BLaER1 (cell line): ENCODE measurements around the gene FHAD1.
A peak's percentile ranks its signal among the peaks of the same experiment; 100 is the strongest.
"Not testable (repeated sequence)": the region's sequence is repeated elsewhere in the genome, so short reads cannot be mapped to it uniquely, and the experiment has no call there.

ENCODE experiments used
- H3K27ac ChIP-seq: shearing (Covaris generic); formaldehyde crosslinking; 2 replicates; pipeline ENCODE4 v1.8.1; 2022
- H3K27me3 ChIP-seq: shearing (Covaris generic); formaldehyde crosslinking; 2 replicates; pipeline ENCODE4 v1.8.1; 2022
- H3K36me3 ChIP-seq: shearing (Covaris generic); formaldehyde crosslinking; 2 replicates; pipeline ENCODE4 v1.8.1; 2022
- H3K4me1 ChIP-seq: shearing (Covaris generic); formaldehyde crosslinking; 2 replicates; pipeline ENCODE4 v1.8.1; 2022
- H3K4me2 ChIP-seq: shearing (Covaris generic); formaldehyde crosslinking; 2 replicates; pipeline ENCODE4 v1.8.1; 2022
- H3K4me3 ChIP-seq: shearing (Covaris generic); formaldehyde crosslinking; 2 replicates; pipeline ENCODE4 v1.8.1; 2022
- H3K9ac ChIP-seq: shearing (Covaris generic); formaldehyde crosslinking; 2 replicates; pipeline ENCODE4 v1.8.1; 2022
- H3K9me3 ChIP-seq: shearing (Covaris generic); formaldehyde crosslinking; 2 replicates; pipeline ENCODE4 v1.8.1; 2022
- H4K20me1 ChIP-seq: shearing (Covaris generic); formaldehyde crosslinking; 2 replicates; pipeline ENCODE4 v1.8.1; 2022
- Cebpa-rat ChIP-seq: shearing (Covaris generic); IDR thresholded peaks from 2 replicates; pipeline ENCODE4 v1.8.1; 2022

Gene FHAD1

DNA sequence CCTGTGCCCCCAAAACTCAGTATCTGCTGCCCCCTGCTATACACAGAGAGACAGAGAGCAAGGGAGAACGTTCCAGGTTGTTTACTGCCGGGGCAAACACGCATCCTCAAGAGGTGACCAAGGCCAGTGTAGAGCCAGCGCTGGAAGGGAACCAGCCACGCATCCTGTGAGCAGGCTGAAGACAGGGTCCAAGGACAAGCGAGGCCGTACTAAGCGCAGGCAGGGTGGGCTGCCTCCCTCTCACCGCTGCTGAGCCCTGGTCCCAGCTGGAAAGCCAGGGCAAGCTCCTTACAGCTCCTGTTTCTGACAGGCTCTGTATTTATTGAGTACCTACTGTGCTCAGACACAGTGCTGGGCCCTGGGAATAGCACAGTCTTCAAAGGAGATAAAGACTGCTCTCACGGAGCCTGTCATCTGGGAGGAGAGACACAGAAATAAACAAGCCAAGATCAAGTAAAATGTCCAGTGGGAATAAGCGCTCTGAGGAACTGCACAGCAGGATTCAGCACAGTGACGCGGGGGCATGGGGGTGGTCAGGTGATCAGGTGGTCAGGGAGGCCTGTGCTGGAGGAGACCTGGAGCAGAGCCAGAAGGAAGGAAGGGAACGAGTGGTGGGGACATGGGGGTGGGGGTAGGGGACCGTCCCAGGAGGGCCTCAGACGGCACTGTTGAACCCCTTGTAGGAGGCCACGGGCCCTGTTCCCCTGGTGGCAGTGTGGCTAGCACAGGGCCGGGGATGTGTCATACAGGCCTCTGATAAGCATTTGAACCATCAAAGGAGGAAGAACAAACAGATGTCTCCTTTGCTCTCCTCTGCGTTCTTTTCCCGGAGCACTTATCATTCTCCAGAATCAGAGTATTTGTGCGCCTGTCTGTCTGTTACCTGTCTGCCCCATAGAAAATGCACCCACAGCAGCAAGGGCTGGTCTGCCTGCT is 124.9 kb downstream of the FHAD1 start:
- Histone ChIP-seq H3K4me3 (no peak overlapping the region), H3K36me3 (no peaks in the 10 kb centered on the region), H3K9me3 (no peaks in the 10 kb centered on the region), H3K4me2 (peak overlapping the region; percentile 45), H3K4me1 (peaks cover 14% of the 10 kb centered on the region), H3K9ac (no peak overlapping the region), H4K20me1 (no peaks in the 10 kb centered on the region), H3K27me3 (no peaks in the 10 kb centered on the region), H3K27ac (no peak overlapping the region)
- TF ChIP-seq Cebpa-rat = no peak

DNA sequence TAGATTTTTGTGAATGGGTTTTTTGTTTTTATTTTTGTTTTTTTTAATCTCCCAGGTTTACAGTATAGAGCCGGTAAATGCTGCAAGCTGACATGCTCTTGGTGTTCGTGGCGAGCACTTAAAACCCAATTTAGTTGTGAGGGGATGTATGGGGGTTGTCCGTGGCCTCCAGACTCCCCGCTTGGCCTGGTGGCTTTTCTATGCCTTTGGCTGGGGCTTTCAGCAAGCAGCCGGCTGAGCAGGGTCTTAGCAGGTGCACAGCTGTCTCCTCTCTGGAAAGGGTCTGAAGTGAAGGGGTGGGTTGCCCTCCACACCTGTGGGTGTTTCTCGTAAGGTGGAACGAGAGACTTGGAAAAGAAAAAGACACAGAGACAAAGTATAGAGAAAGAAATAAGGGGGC is 131.7 kb downstream of the FHAD1 start:
- no peaks in the 10 kb centered on the region for H3K36me3 ChIP-seq
- H3K4me1 ChIP-seq = peaks cover 4% of the 10 kb centered on the region
- TF ChIP-seq Cebpa-rat = no peak
- H4K20me1 ChIP-seq = no peaks in the 10 kb centered on the region
- H3K4me2 ChIP-seq = no peak overlapping the region
- no peak overlapping the region for H3K4me3 ChIP-seq
- no peaks in the 10 kb centered on the region for H3K27me3 ChIP-seq
- H3K9ac ChIP-seq = no peak overlapping the region
- no peaks in the 10 kb centered on the region for H3K9me3 ChIP-seq
- no peak overlapping the region for H3K27ac ChIP-seq

DNA sequence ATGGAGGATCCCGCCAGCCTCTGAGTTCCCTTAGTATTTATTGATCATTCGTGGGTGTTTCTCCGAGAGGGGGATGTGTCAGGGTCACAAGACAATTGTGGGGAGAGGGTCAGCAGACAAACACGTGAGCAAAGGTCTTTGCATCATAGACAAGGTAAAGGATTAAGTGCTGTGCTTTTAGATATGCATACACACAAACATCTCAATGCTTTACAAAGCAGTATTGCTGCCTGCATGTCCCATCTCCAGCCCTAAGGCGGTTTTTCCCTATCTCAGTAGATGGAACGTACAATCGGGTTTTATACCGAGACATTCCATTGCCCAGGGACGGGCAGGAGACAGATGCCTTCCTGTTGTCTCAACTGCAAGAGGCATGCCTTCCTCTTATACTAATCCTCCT is 132.1 kb downstream of the FHAD1 start:
- not testable (repeated sequence) for H3K27ac ChIP-seq, H3K4me2 ChIP-seq, H3K9ac ChIP-seq, H3K27me3 ChIP-seq, H3K9me3 ChIP-seq, H4K20me1 ChIP-seq, H3K4me1 ChIP-seq, H3K36me3 ChIP-seq, H3K4me3 ChIP-seq

DNA sequence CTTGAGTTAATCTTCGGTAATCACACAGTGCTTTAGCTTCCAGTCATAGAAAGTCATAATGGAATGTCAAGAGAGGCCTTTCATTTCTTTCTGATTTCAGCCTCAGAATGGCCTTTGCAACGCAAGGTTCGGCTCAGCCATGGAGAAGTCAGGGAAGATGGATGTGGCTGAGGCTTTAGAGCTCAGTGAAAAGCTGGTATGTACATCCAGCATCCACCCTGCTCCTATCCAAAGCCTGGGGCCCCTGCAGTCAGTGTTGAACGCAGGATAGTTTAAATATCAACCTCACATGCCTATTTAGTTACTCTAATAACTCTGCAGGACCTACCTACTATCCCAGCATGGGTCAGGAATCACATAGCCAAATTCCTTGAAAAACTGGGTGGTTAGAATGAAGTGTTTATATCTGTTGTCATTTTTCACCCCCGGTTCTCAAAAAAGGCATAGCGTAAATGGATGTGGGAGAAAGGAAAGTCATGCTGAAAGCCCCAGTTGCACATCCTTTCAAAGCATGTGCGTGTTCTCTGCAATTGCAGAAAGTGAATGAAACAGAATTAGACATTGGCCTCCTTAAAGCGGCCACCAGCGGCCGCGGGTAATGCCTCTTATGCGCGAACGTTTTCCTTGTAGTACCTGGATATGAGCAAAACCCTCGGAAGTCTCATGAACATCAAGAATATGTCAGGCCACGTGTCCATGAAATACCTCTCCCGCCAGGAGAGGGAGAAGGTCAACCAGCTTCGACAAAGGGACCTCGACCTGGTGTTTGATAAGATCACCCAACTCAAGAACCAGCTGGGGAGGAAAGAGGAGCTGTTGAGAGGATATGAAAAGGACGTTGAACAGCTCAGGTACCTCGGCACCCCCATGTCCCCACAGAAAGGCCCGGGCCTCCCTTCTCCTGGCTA is 133.8 kb downstream of the FHAD1 start:
- Histone ChIP-seq H3K27me3 (no peaks in the 10 kb centered on the region), H4K20me1 (no peaks in the 10 kb centered on the region), H3K4me2 (no peak overlapping the region), H3K9me3 (no peaks in the 10 kb centered on the region), H3K4me3 (no peak overlapping the region), H3K4me1 (peaks cover 21% of the 10 kb centered on the region), H3K27ac (no peak overlapping the region), H3K9ac (no peak overlapping the region), H3K36me3 (no peaks in the 10 kb centered on the region)
- no peak for TF ChIP-seq Cebpa-rat

DNA sequence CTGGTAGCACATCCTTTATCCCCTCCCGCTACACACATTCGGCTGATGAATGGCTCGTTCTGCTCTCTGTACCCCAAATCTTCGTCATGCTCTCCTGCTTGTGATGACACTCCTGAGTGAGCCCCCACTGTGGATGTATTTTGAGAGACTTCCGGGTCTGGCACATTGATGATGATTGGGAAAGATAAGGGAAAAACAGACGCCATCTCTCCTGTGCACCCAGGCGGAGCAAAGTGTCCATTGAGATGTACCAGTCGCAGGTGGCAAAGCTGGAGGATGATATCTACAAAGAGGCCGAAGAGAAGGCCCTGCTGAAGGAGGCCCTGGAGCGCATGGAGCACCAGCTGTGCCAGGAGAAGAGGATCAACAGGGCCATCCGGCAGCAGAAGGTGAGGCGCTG is 134.8 kb downstream of the FHAD1 start:
- H3K4me1 ChIP-seq = peaks cover 31% of the 10 kb centered on the region
- H3K9me3 ChIP-seq = no peaks in the 10 kb centered on the region
- H3K36me3 ChIP-seq = no peaks in the 10 kb centered on the region
- H4K20me1 ChIP-seq = no peaks in the 10 kb centered on the region
- no peak overlapping the region for H3K27ac ChIP-seq
- H3K4me3 ChIP-seq = no peak overlapping the region
- H3K9ac ChIP-seq = no peak overlapping the region
- no peaks in the 10 kb centered on the region for H3K27me3 ChIP-seq
- H3K4me2 ChIP-seq = no peak overlapping the region
- TF ChIP-seq Cebpa-rat = no peak

DNA sequence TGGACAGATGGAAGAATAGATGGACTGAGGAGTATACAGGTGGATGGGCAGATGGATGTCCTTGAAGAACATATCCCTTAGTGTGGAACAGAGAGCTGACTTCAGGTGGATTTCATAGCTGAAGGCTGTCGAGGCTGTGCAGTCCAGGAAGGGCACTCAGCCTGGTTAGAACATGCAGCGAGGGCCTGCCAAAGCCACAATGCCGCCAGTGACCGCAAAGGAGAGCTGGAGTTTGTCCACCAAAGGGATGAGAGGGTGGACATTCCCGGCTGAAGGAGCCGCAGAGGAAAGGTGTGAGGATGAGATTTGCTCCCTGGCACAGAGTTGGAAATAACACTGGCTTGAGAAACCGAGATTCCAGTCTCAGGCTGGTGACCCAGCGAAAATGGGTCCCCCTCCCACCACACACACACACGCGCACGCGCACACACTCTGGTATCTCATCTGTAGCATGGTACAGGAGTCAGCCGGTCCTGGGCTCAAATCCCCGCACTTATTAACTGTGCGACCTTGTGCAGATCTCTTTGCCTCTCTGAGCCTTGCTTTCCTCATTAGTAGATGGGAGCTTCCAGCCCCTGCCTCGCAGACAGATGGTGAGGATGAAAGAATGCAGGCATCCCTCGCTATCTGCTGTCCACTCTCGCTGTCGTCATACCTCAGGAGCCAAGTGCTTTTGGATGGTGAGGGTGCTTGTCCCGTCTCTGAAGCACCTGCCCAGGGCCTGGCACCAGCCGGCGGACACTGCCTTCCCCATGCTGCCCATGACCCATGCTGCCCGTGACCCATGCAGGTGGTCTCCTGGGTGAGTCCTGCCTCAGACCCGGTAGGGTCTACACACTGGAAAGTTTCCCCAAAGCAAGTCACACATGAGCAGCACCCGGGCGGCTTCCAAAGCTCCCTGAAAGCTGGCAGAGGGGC is 135.8 kb downstream of the FHAD1 start:
- no peaks in the 10 kb centered on the region for H3K27me3 ChIP-seq
- no peak for TF ChIP-seq Cebpa-rat
- H3K4me2 ChIP-seq = no peak overlapping the region
- H3K9ac ChIP-seq = no peak overlapping the region
- H3K4me1 ChIP-seq = peaks cover 35% of the 10 kb centered on the region
- H3K36me3 ChIP-seq = no peaks in the 10 kb centered on the region
- no peak overlapping the region for H3K4me3 ChIP-seq
- H4K20me1 ChIP-seq = no peaks in the 10 kb centered on the region
- no peak overlapping the region for H3K27ac ChIP-seq
- no peaks in the 10 kb centered on the region for H3K9me3 ChIP-seq

DNA sequence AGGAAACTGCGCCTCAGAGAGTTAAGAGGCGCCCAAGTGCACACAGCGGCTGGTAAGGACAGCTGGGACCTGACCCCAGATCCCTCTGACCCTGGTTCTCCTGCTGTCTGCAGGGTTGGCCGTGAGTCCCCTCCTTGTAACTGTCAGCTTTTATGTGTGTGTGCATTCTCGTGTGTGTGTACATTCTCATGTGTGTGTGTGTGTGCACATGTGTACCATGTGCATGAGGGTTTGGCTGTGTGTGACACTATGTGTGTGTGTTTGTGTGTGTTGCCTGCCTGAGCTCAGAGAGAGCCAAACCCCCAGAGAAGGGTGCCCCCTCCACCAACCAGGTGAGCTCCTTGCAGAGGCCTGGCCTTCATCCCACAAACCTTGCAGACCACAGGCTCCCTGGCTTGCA is 136.8 kb downstream of the FHAD1 start:
- TF ChIP-seq Cebpa-rat = no peak
- H3K27ac ChIP-seq = peak overlapping the region; percentile 28; the same call in 1 of the 2 replicates
- H3K4me2 ChIP-seq = peak overlapping the region; percentile 84
- no peak overlapping the region for H3K4me3 ChIP-seq
- no peak overlapping the region for H3K9ac ChIP-seq
- no peaks in the 10 kb centered on the region for H3K36me3 ChIP-seq
- H4K20me1 ChIP-seq = no peaks in the 10 kb centered on the region
- H3K27me3 ChIP-seq = no peaks in the 10 kb centered on the region
- H3K4me1 ChIP-seq = peaks cover 35% of the 10 kb centered on the region
- no peaks in the 10 kb centered on the region for H3K9me3 ChIP-seq

DNA sequence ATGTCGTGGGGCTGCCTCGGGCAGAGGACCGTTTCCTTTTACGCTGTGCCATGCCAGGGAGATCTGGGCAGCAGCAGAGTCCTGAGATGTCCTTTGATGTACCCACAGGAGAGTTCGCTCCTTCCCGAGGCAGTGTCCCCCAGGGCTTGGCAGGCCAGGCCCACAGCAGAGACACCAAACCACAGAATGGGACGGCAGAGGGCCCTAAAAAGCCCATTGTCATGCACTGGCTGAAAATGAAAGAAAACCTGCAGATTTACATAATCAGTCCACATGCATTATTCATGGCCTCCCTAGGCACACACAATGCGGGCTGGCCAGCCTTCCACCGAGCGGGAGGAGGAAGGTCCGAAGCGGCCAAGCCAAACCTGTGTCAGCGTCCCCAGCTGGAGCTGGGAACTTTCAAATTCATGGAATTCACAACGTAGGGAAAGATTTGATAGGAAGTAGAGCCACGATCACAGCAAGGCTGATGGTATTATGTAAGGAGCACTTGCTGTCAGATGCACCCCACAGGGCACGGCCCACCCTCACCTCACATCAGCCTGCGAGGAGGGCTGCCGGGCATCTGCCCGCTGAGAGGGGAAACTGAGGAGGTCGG is 137.4 kb downstream of the FHAD1 start:
- Histone ChIP-seq H3K4me3 (peak overlapping the region; percentile 45), H3K27ac (peak overlapping the region; percentile 28; the same call in 1 of the 2 replicates), H3K27me3 (no peaks in the 10 kb centered on the region), H3K9me3 (no peaks in the 10 kb centered on the region), H3K4me2 (peak overlapping the region; percentile 84), H3K36me3 (no peaks in the 10 kb centered on the region), H3K9ac (peak overlapping the region; percentile 58), H3K4me1 (peaks cover 35% of the 10 kb centered on the region), H4K20me1 (no peaks in the 10 kb centered on the region)
- TF ChIP-seq Cebpa-rat = no peak

DNA sequence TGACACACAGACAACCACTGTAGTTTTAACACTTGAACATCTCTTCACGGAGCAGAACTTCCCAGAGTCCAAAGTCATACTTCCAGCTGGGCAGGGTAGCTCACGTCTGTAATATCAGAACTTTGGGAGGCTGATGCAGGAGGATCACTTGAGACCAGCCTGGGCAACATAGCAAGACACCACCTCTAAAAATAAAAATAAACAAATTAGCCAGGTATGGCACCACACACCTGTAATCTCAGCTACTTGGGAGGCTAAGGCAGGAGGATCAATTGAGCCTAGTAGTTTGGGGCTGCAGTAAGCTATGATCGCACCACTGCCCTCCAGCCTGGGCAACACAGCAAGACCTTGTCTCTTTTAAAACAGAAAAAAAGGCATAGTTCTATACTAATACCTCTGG is 138.4 kb downstream of the FHAD1 start:
- Histone ChIP-seq H3K36me3 (no peaks in the 10 kb centered on the region), H3K4me3 (no peak overlapping the region), H3K27me3 (no peaks in the 10 kb centered on the region), H3K9ac (no peak overlapping the region), H3K4me2 (no peak overlapping the region; the same call in 1 of the 2 replicates), H3K9me3 (no peaks in the 10 kb centered on the region), H3K4me1 (peaks cover 35% of the 10 kb centered on the region), H3K27ac (no peak overlapping the region), H4K20me1 (no peaks in the 10 kb centered on the region)
- TF ChIP-seq Cebpa-rat = no peak
